Tibial nerve (tissue), 4 donors: ENCODE measurements around the gene TBC1D14. TPM values are rescaled to one million over a fixed set of nuclear protein-coding genes. Genes with fewer than 3 reads are reported as not detected.
A peak's percentile ranks its signal among the peaks of the same experiment; 100 is the strongest.

Experiments used
- DNase-seq, 2 donors: peaks; one replicate each; pipeline ENCODE4 v3.0.0-alpha.2; 2019; ENCODE audit warnings: low spot score in 2 of 2
- H3K27ac ChIP-seq, 4 donors: fragments of 200-600 bp; sonication (generic) in 3 of 4; one replicate each; pipeline ENCODE4 v1.5.1; 2017 to 2019; ENCODE audit warnings: mild to moderate bottlenecking in 1 of 4
- H3K27me3 ChIP-seq, 2 donors: fragments of 200-600 bp; sonication (generic) in 1 of 2; one replicate each; pipeline versions ENCODE4 v1.5.1 to v1.6.0; 2017 to 2019
- H3K36me3 ChIP-seq, 3 donors: fragments of 200-600 bp; sonication (generic); one replicate each; pipeline ENCODE4 v1.5.1; 2018 to 2019
- H3K4me1 ChIP-seq, 4 donors: fragments of 200-600 bp; sonication (generic) in 3 of 4; one replicate each; pipeline ENCODE4 v1.5.1; 2017 to 2019
- H3K4me3 ChIP-seq, 4 donors: fragments of 200-600 bp; sonication (generic) in 3 of 4; one replicate each; pipeline ENCODE4 v1.5.1; 2017 to 2019; ENCODE audit warnings: mild to moderate bottlenecking in 1 of 4, moderate library complexity in 1 of 4
- H3K9me3 ChIP-seq, 4 donors: fragments of 200-600 bp; sonication (generic) in 3 of 4; one replicate each; pipeline ENCODE4 v1.5.1; 2017 to 2019
- EP300 ChIP-seq, 2 donors: sonication (generic); formaldehyde crosslinking; IDR thresholded peaks; one replicate each; pipeline ENCODE4 v1.6.1; 2017; ENCODE audit warnings: antibody characterized with exemption in 2 of 2, mild to moderate bottlenecking in 1 of 2
- POLR2A ChIP-seq, 2 donors: fragments of 450-650 bp; IDR thresholded peaks; one replicate each; pipeline ENCODE4 v1.6.1; 2017; ENCODE audit warnings: antibody characterized with exemption in 2 of 2, mild to moderate bottlenecking in 2 of 2, moderate library complexity in 2 of 2
- WGBS, 2 donors: methylation state at CpG; one replicate each; pipeline ENCODE4 v1.1.5; 2018; 5-methylcytosine and 5-hydroxymethylcytosine counted together
- total RNA-seq, 4 donors: library from RNA; depleted of rRNA; stranded (reverse); fragments of >200 nt; gene quantifications; one replicate each; pipeline ENCODE4 v1.1.0, GENCODE V29; 2016
- TF ChIP-seq, protein P1 (sequence below), 5 experiments: fragments of 200-600 bp in 3 of 5; fragments of 450-650 bp in 2 of 5; sonication (generic) in 3 of 5; IDR thresholded peaks; one replicate each; pipeline ENCODE4 v1.5.1; 2016 to 2019; ENCODE audit warnings: antibody characterized with exemption in 5 of 5, mild to moderate bottlenecking in 3 of 5, moderate library complexity in 2 of 5

TBC1D14 gene
- total RNA-seq, 4 donors from 2014 or later: 46.9 to 65.7 (median 51.3) TPM

DNA sequence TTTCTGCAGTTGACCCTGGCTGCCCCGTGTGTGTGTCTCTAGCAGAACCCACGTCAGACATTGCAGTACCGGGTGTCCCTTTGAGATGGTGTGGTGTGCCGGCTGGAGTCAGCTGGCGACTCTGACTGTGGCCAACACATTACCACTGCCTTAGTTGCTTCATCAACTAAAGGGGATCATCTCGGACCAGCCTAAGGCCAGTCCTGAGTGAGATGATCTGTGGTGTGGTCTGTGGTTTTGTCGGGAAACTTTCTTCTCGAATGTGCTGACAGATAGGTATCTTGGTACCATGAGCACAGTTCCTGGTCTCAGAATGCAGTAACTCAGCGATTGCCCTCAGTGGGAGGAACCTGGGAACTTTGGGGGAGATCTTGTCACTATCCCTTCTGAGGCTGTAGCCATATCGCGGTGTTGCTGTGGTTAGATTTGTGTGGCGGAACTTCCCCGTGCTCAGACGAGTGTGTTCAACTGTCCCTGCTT is 15.8 kb downstream of the TBC1D14 start:
- Histone ChIP-seq H3K27ac (peak overlapping the region in 2 of 4 donors; percentile 54 to 64), H3K4me1 (peaks cover 0 to 61% (median 37%) of the 10 kb centered on the region in 4 donors), H3K36me3 (peaks cover 0 to 34% (median 10%) of the 10 kb centered on the region in 3 donors), H3K4me3 (no peak overlapping the region), H3K9me3 (no peaks in the 10 kb centered on the region), H3K27me3 (no peaks in the 10 kb centered on the region)
- TF ChIP-seq, protein P1, sequence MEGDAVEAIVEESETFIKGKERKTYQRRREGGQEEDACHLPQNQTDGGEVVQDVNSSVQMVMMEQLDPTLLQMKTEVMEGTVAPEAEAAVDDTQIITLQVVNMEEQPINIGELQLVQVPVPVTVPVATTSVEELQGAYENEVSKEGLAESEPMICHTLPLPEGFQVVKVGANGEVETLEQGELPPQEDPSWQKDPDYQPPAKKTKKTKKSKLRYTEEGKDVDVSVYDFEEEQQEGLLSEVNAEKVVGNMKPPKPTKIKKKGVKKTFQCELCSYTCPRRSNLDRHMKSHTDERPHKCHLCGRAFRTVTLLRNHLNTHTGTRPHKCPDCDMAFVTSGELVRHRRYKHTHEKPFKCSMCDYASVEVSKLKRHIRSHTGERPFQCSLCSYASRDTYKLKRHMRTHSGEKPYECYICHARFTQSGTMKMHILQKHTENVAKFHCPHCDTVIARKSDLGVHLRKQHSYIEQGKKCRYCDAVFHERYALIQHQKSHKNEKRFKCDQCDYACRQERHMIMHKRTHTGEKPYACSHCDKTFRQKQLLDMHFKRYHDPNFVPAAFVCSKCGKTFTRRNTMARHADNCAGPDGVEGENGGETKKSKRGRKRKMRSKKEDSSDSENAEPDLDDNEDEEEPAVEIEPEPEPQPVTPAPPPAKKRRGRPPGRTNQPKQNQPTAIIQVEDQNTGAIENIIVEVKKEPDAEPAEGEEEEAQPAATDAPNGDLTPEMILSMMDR (IDR thresholded peaks at IDR 0.05): no peak
- TF ChIP-seq EP300 (IDR thresholded peaks at IDR 0.05): peak in 1 of 2 donors; percentile 66
- DNase-seq: no peak
- 80 to 88% methylated on average over 13 to 14 of the region's 14 CpGs for WGBS, 2 donors

DNA sequence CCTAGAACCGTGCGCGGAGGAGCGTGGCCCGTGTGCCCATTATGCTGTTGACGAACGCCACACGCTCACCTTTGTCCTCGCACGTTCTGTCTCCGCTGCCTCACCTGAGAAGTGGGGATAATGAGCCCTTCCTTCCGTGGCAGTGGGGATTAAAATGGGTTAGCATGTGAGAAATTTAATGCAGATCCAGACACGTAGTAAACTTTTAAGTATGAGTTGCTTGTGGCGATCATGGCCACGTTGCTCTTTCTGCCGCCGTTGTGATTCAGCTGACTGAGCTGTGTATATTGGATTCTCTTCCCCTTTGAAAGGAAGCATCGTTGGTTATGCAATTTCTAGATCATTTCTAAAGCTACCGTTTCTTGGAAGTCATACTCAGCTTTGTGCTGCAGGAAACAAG is 16.5 kb downstream of the TBC1D14 start:
- no peak for DNase-seq
- peaks cover 0 to 62% (median 40%) of the 10 kb centered on the region in 4 donors for H3K4me1 ChIP-seq
- no peaks in the 10 kb centered on the region for H3K9me3 ChIP-seq
- H3K27ac ChIP-seq: peak overlapping the region in 2 of 4 donors; percentile 54 to 64
- H3K27me3 ChIP-seq: no peaks in the 10 kb centered on the region
- 88% methylated on average over 19 of the region's 19 CpGs for WGBS, 2 donors
- peaks cover 0 to 34% (median 10%) of the 10 kb centered on the region in 3 donors for H3K36me3 ChIP-seq
- TF ChIP-seq EP300 (IDR thresholded peaks at IDR 0.05) (peak in 1 of 2 donors; percentile 56), POLR2A (IDR thresholded peaks at IDR 0.05) (no peak)
- no peak overlapping the region for H3K4me3 ChIP-seq

- no peaks in the 10 kb centered on the region for H3K27me3 ChIP-seq
- H3K27ac ChIP-seq: peak overlapping the region; percentile 23 to 64 (median 50)
- peaks cover 0 to 34% (median 10%) of the 10 kb centered on the region in 3 donors for H3K36me3 ChIP-seq
- no peak overlapping the region for H3K4me3 ChIP-seq
- TF ChIP-seq, protein P1 (IDR thresholded peaks at IDR 0.05): no peak
- TF ChIP-seq EP300 (IDR thresholded peaks at IDR 0.05): peak in 1 of 2 donors; percentile 14
- WGBS, 2 donors: 31 to 43% methylated on average over 12 to 13 of the region's 13 CpGs
- peaks cover 0 to 70% (median 42%) of the 10 kb centered on the region in 4 donors for H3K4me1 ChIP-seq
- no peaks in the 10 kb centered on the region for H3K9me3 ChIP-seq
- DNase-seq: no peak
Measured at GRCh38 chr4:6926681-6927478, 17.3 kb downstream of the TBC1D14 start.

GRCh38 chr4:6928081-6928480 is 18.5 kb downstream of the TBC1D14 start:
- Histone ChIP-seq H3K36me3 (peaks cover 0 to 31% (median 10%) of the 10 kb centered on the region in 3 donors), H3K4me1 (peaks cover 0 to 81% (median 44%) of the 10 kb centered on the region in 4 donors), H3K27me3 (no peaks in the 10 kb centered on the region), H3K4me3 (no peak overlapping the region), H3K9me3 (no peaks in the 10 kb centered on the region), H3K27ac (peak overlapping the region in 2 of 4 donors; percentile 47 to 64)
- no peak for TF ChIP-seq EP300 (IDR thresholded peaks at IDR 0.05)
- TF ChIP-seq, protein P1 (IDR thresholded peaks at IDR 0.05): no peak
- TF ChIP-seq POLR2A (IDR thresholded peaks at IDR 0.05): no peak
- WGBS, 2 donors: 93 to 94% methylated on average over 4 of the region's 4 CpGs
- DNase-seq: no peak

DNA sequence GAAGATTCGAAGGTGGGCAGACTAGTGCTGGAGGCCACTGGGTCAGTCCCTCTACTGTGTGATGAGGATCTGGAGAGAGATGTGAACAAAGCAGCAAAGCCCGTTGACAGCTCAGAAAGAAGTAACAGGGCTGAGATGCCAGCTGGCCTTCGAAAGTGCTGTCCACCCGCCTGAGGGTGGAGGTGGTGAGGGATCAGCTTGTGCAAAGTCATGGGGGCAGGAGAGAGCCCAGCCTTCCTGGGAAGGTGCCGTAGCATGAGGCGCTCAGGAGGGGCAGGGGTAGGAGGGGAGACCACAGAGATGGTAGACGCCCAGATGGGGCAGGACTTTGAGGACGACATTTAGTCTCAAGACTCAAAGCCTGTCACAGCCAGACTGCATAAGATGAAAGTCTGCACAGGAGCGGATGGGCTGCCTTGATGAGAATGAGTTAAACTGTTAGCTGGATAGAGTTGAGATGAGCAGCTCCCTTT is 19.7 kb downstream of the TBC1D14 start:
- peaks cover 0 to 86% (median 46%) of the 10 kb centered on the region in 4 donors for H3K4me1 ChIP-seq
- no peak for TF ChIP-seq POLR2A (IDR thresholded peaks at IDR 0.05)
- TF ChIP-seq, protein P1 (IDR thresholded peaks at IDR 0.05): no peak
- no peak for TF ChIP-seq EP300 (IDR thresholded peaks at IDR 0.05)
- peaks cover 0 to 18% (median 0%) of the 10 kb centered on the region in 3 donors for H3K36me3 ChIP-seq
- H3K4me3 ChIP-seq: no peak overlapping the region
- WGBS, 2 donors: 68 to 69% methylated on average over 9 of the region's 9 CpGs
- no peaks in the 10 kb centered on the region for H3K9me3 ChIP-seq
- no peak for DNase-seq
- no peaks in the 10 kb centered on the region for H3K27me3 ChIP-seq
- H3K27ac ChIP-seq: peak overlapping the region; percentile 39 to 64 (median 58)
